HG02870 (cell line): Measurements from ENCODE around the gene ABTB2.

Experiments
- ATAC-seq: cut with Tn5 transposase; IDR thresholded peaks from one replicate; pipeline ENCODE4 v1.9.1; 2021; ENCODE audit warnings: mild to moderate bottlenecking, moderate library complexity; ENCODE audit not compliant: unreplicated experiment

The ABTB2 gene

GRCh38 chr11:34155757-34156062, 202.1 kb downstream of the ABTB2 start:
- ATAC-seq: no peak

DNA sequence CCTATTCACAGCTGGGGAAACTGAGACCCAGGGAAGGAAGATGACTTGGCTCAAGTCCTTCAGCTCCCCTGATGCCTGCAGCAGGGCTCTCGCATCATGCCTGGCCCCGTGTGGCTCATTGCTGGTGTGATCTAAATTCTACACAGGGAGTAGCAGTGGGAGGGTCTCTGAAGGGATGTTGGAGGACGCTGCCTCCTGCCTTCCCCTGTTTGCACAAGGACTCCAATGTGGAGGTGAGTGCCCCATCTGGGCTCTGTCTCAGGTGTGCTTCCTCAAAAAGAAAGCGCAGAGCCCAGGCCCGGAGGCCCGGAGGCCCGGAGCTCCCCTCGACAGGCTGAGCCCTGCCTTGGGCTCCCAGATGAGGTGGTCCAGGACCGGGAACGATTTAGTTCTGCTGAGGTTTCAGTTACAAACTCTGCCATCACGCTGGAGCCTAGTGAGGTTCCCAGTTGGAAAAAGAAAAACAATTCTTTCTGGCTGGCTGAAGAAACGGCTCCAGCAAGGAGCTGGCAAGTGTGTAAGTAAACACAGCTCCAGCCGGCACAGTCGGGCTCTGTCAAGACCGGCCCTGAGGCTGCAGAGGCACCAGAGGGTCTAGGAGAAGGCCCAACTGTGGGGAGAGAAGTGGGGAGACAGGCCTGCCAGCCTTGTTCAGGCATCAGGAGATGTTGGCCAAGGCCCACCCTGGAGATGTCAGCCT, 202.6 kb downstream of the ABTB2 start:
- ATAC-seq: no peak

DNA sequence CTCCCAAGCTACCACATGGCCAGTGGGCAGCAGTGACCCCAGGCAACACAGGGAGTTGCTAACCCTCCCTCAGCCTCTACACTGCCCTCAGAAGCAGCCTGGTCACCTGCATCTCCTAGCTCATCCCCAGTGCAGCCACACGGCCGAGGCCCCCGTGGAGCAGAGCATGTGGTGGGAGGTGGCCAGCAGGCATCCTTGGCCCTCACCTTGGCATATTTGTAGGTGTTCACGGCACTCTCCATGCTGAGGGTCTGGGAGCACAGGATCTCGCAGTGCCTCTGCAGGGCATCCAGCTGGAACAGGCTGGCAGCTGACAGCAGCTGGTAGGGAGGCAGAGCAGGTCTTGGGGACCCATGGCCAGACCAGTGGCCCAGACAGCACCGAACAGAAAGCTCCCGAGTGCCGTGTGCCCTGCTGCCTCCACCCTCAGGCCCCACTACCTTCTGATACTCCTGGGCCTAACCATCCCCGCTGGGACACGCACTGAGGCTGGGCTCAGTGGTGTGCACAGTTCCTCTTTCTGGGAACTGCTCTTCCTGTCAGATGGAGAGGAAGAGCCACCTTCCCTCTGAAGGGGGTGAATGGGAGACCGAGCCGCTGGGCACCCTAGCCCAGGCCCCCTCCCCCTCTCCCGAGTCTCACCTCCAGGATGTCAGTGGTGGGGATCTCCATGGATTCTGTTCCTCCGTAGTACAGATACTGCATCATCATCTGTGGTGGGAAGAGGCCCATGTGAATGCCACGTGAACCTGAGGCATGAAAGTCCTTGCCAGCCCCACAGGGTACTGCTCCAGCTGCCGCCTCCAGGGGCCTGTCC, 203.5 kb downstream of the ABTB2 start:
- ATAC-seq: peak; percentile 68

- no peak for ATAC-seq
Observed at GRCh38 chr11:34151916-34152845, 205.6 kb downstream of the ABTB2 start.

DNA sequence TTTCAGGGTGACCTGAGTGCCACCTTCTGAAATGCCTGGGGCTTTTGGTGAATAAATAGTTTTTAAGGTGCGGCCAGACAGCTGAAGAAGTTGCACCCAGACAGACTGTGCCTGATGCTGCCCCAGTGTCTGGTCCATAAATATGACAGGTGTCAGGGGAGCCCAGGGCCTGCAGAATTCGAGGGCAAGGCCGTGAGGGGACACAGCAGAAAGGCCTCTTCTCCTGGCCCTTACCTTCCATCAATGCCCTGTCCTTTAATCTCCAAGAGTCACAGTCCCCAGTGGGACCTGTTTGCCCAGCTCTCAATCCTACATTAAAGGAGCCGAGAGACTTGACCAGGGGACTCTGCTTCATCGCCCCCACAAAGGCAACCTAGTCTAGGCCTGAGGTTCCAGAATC, 206.6 kb downstream of the ABTB2 start:
- no peak for ATAC-seq

- ATAC-seq: no peak
Observed at GRCh38 chr11:34150494-34151151, 207.2 kb downstream of the ABTB2 start.

DNA sequence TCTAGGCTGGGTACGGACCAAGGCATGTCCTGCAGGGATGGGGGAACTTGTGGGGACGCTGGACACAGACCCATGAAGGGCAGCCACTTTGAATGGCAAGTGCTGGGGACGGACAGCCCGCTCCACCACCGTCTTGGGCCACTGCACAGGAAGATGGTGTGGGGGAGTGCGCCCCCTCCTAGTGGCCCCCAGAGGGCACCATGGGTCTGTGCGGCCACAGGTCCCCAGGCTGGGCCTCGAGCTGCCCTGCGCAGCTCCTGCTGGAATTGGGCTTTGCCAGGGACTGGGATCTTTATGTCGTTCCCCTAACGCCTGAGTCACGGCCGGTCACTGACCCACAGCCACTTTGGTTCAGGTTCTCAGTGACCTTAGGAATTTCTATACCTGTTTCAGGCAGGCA, 208.0 kb downstream of the ABTB2 start:
- ATAC-seq: no peak

- no peak for ATAC-seq
Observed at GRCh38 chr11:34149274-34149673, 208.5 kb downstream of the ABTB2 start.

- ATAC-seq: no peak
Observed at GRCh38 chr11:34148504-34149165, 209.2 kb downstream of the ABTB2 start.

DNA sequence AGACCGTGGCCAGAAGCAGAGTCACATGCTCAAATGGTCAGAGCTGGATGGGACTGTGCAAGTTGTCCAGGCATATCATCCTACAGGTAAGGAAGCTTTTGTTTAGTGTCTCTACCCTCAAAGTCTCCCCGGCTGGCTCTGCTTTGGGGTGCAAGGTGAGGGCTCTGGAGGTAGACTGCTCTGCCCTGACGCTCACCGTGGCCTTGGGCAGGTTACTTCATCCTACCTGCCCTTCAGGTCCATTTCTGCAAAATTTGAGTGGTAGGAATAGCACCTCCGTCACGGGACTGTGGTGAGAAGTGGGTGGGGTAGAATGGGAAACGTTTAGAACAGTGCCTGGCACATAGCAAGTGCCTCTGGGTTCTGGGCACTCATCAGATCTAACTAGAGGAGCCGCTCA, 210.2 kb downstream of the ABTB2 start:
- no peak for ATAC-seq

GRCh38 chr11:34146866-34147265, 210.9 kb downstream of the ABTB2 start:
- ATAC-seq: no peak

DNA sequence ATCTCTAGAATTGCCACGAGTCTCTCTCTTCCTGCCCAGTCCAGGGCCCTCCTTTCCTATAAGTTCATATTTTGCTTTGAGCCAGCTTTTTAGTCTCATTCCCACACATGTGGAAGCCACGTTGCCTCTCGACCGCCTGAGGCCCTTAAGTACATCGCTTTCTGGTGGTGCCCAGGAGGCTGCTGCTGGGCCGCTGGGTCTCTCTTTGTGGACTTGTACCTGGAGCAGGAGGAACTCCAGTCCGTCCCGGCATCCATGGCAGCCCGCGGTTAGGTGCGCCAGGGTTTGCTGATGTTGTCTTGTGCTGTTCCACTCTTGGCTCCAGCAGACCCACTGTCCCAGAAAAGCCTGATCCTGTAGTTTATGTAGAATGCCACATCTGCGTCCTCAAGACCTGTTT, 211.4 kb downstream of the ABTB2 start:
- ATAC-seq: no peak

DNA sequence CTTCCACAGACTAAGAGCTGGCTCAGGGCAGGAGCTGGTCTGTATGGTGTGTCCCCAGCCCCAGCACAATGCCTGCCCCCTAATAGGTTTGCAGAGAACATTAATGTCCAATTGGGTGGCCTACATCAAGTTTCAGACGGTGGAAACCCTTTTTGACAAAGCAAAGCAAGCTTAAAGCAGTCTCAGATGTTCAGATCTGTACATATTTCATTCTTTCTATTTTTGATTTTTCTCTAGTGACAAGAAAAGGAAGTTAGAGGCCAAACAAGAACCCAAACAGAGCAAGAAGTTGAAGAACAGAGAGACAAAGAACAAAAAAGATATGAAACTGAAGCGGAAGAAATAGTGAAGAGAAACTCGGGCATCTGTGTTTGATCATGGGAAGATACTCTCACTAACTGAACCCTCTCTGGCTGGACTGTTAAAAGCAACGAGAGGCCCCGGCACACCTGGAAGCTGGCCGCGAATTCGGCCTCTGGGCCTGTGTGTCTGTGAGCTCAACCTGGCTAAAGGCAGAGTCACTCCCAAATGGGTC, 211.9 kb downstream of the ABTB2 start:
- peak; percentile 58 for ATAC-seq

GRCh38 chr11:34145073-34145472, 212.7 kb downstream of the ABTB2 start:
- ATAC-seq: peak; percentile 65

GRCh38 chr11:34143048-34143447, 214.8 kb downstream of the ABTB2 start:
- ATAC-seq: no peak

DNA sequence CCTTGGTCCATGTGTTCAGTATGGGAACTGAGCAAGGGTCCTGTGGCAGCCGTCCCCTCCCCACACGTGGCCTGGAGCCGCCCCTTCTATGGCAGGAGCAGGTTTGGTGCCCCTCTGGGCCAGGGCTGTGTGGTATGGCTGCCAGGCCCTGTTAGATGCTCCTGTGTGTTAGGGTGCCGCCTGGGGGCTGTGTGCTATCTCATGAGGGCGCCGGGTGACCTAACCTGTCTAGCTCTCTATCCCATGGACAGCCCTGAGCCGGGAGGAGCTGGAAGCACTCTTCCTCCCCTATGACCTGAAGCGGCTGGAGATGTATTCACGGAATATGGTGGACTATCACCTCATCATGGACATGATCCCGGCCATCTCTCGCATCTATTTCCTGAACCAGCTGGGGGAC, 217.7 kb downstream of the ABTB2 start:
- ATAC-seq: no peak

DNA sequence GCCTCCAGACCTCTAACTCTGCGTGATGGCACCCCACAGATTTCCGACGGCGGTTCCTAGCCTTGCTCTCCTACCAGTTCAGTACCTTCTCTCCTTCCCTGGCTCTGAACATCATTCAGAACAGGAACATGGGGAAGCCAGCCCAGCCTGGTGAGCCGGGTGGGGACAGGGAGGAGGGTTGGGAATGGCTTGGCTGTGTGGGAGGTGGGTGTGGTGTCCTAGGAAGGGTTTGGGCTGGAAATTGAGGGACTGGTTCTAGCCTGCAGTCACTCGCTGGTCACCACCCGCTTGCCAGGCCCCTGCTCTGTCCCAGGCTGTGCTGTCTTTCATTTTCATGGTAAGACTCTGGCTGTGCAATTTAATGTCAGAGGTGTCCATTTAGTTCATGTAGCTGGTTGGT, 218.5 kb downstream of the ABTB2 start:
- no peak for ATAC-seq

DNA sequence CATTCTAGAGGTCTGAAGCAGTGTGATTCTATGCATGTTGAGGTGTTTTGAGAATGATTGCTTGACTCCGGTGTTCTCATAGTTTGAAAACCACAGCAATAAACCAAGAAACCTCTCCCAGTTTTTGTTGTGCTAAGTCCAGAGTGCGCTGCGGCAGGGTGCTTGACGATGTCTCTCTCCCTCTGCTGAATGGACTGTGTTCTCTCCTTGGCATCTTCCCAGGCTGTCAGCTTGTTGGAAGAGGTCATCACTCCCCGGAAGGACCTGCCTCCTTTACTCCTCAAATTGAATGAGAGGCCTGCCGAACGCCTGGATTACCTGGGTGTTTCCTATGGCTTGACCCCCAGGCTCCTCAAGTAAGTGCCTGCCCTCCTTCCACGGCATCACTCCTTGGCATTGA, 221.4 kb downstream of the ABTB2 start:
- ATAC-seq: no peak

GRCh38 chr11:34135439-34135838, 222.4 kb downstream of the ABTB2 start:
- ATAC-seq: no peak

DNA sequence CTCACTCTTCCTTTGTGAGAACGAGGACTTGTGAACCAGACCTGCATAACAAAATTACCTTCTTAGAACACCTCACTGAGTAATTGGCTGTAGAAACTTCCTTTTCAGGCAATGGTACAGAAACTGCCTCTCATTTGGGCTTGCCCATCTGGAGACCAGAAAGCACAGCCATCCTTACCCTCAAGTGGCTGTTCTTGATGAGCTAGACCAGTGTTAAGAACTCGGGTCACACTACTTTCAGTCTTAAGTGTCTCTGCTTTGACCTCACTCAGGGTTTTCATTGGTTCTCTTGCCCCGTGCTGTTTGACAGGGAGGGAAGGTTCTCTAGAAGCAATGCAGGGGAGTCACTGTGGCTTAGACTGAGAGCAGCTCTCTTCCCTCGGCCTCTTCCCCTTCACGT, 223.0 kb downstream of the ABTB2 start:
- peak; percentile 80 for ATAC-seq
